ENCODE data around the gene CCN6.

DNA sequence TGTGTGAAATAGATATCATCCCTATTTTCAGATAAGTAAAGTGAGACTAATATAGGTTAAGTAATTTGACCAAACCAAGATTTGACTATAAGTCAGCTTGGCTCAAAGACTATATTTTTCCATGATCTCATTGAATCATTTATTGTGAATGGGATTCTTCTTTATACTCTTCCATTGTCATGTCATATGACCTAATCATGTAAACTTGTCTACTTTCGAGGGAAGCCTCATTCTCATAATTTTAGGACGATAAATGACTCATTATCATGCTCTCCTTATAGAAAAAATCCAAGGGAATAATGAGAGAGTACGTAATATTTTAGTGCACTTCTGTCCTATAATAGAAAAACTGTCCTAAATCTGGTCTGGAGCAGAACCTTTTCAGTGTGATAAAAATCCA, 40.9 kb upstream of the CCN6 start:
- no peak for TF ChIP-seq POLR2AphosphoS5 (IDR thresholded peaks at IDR 0.05; ENCODE audit: low read depth, low read length)
- TF ChIP-seq POLR2A (IDR thresholded peaks at IDR 0.05; ENCODE audit: low read depth, low read length), result no peak
- no peak for TF ChIP-seq TAF1 (IDR thresholded peaks at IDR 0.05; ENCODE audit: low read depth, low read length)

All from GM12891 (cell line).